Keratinocyte (primary cell): ENCODE results near the gene ANKMY1.

Experiments used
- EZH2 ChIP-seq: IDR thresholded peaks from one replicate; pipeline ENCODE4 v1.6.1; 2012; ENCODE audit warnings: inconsistent platforms, mild to moderate bottlenecking, low read length, moderate library complexity
- TF ChIP-seq, protein P1 (sequence below), 3 experiments: IDR thresholded peaks in 1 of 3; conservative IDR thresholded peaks in 1 of 3; optimal IDR thresholded peaks in 1 of 3; 2 replicates in 2 of 3; 3 replicates in 1 of 3; pipeline versions ENCODE3 to v1.5.1; 2011; ENCODE audit warnings: low read length in 3 of 3, mild to moderate bottlenecking in 3 of 3, moderate library complexity in 2 of 3, control low read depth in 1 of 3, inconsistent platforms in 1 of 3; ENCODE audit not compliant: insufficient read depth in 2 of 3; ENCODE audit errors: extremely low read depth in 1 of 3

DNA sequence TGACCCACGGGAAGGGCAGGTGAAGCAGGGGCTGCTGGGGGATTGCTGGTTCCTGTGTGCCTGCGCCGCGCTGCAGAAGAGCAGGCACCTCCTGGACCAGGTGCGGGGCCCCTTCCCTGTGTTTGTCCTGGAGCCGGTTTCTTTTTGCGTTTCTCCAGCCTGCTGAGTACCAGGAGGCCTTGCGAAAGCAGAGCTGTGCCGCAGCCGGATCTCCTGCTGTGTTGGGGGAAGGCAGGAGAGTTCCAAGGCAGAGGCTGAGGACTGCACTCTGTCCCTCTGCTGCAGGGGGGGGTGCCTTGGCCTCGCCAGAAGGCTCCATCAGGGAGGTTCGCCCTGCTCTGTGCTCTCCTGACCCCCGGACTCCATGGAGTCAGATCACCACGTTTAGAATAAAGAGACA is 31.6 kb upstream of the ANKMY1 start:
- TF ChIP-seq, protein P1, sequence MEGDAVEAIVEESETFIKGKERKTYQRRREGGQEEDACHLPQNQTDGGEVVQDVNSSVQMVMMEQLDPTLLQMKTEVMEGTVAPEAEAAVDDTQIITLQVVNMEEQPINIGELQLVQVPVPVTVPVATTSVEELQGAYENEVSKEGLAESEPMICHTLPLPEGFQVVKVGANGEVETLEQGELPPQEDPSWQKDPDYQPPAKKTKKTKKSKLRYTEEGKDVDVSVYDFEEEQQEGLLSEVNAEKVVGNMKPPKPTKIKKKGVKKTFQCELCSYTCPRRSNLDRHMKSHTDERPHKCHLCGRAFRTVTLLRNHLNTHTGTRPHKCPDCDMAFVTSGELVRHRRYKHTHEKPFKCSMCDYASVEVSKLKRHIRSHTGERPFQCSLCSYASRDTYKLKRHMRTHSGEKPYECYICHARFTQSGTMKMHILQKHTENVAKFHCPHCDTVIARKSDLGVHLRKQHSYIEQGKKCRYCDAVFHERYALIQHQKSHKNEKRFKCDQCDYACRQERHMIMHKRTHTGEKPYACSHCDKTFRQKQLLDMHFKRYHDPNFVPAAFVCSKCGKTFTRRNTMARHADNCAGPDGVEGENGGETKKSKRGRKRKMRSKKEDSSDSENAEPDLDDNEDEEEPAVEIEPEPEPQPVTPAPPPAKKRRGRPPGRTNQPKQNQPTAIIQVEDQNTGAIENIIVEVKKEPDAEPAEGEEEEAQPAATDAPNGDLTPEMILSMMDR (optimal IDR thresholded peaks at IDR 0.05 in 1 of 3, IDR thresholded peaks at IDR 0.05 in 1 of 3, conservative IDR thresholded peaks at IDR 0.05 in 1 of 3; ENCODE audit: extremely low read depth in 1 of 3, insufficient read depth in 2 of 3, low read length in 3 of 3) = no peak
- no peak for TF ChIP-seq EZH2
